ENCODE measurements around the gene MTHFSD. TPM values are rescaled to one million over a fixed set of nuclear protein-coding genes. Genes with fewer than 3 reads are reported as not detected.
A peak's percentile ranks its signal among the peaks of the same experiment; 100 is the strongest.

The MTHFSD gene
- total RNA-seq, 1 donor from 2014 or later, result 7.1 TPM

DNA sequence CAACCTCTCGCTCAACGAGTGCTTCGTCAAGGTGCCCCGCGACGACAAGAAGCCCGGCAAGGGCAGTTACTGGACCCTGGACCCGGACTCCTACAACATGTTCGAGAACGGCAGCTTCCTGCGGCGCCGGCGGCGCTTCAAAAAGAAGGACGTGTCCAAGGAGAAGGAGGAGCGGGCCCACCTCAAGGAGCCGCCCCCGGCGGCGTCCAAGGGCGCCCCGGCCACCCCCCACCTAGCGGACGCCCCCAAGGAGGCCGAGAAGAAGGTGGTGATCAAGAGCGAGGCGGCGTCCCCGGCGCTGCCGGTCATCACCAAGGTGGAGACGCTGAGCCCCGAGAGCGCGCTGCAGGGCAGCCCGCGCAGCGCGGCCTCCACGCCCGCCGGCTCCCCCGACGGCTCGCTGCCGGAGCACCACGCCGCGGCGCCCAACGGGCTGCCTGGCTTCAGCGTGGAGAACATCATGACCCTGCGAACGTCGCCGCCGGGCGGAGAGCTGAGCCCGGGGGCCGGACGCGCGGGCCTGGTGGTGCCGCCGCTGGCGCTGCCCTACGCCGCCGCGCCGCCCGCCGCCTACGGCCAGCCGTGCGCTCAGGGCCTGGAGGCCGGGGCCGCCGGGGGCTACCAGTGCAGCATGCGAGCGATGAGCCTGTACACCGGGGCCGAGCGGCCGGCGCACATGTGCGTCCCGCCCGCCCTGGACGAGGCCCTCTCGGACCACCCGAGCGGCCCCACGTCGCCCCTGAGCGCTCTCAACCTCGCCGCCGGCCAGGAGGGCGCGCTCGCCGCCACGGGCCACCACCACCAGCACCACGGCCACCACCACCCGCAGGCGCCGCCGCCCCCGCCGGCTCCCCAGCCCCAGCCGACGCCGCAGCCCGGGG, 12.9 kb upstream of the MTHFSD start:
- H3K4me3 ChIP-seq (ENCODE audit: low read depth, low read length), result peak overlapping the region; percentile 53
- TF ChIP-seq, protein P1, sequence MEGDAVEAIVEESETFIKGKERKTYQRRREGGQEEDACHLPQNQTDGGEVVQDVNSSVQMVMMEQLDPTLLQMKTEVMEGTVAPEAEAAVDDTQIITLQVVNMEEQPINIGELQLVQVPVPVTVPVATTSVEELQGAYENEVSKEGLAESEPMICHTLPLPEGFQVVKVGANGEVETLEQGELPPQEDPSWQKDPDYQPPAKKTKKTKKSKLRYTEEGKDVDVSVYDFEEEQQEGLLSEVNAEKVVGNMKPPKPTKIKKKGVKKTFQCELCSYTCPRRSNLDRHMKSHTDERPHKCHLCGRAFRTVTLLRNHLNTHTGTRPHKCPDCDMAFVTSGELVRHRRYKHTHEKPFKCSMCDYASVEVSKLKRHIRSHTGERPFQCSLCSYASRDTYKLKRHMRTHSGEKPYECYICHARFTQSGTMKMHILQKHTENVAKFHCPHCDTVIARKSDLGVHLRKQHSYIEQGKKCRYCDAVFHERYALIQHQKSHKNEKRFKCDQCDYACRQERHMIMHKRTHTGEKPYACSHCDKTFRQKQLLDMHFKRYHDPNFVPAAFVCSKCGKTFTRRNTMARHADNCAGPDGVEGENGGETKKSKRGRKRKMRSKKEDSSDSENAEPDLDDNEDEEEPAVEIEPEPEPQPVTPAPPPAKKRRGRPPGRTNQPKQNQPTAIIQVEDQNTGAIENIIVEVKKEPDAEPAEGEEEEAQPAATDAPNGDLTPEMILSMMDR (conservative IDR thresholded peaks at IDR 0.05; ENCODE audit: low read depth, low read length), result no peak
- no peak for DNase-seq (ENCODE audit: low read depth)

DNA sequence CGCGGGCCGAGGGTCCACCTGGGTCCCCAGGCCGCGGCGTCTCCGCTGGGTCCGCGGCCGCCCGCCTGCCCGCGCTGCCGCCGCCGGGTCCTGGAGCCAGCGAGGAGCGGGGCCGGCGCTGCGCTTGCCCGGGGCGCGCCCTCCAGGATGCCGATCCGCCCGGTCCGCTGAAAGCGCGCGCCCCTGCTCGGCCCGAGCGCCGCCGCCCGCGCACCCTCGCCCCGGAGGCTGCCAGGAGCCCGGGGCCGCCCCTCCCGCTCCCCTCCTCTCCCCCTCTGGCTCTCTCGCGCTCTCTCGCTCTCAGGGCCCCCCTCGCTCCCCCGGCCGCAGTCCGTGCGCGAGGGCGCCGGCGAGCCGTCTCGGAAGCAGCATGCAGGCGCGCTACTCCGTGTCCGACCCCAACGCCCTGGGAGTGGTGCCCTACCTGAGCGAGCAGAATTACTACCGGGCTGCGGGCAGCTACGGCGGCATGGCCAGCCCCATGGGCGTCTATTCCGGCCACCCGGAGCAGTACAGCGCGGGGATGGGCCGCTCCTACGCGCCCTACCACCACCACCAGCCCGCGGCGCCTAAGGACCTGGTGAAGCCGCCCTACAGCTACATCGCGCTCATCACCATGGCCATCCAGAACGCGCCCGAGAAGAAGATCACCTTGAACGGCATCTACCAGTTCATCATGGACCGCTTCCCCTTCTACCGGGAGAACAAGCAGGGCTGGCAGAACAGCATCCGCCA, 12.1 kb upstream of the MTHFSD start:
- TF ChIP-seq, protein P1 (conservative IDR thresholded peaks at IDR 0.05; ENCODE audit: low read depth, low read length), result no peak
- no peak for DNase-seq (ENCODE audit: low read depth)
- peak overlapping the region; percentile 53 for H3K4me3 ChIP-seq (ENCODE audit: low read depth, low read length)

DNA sequence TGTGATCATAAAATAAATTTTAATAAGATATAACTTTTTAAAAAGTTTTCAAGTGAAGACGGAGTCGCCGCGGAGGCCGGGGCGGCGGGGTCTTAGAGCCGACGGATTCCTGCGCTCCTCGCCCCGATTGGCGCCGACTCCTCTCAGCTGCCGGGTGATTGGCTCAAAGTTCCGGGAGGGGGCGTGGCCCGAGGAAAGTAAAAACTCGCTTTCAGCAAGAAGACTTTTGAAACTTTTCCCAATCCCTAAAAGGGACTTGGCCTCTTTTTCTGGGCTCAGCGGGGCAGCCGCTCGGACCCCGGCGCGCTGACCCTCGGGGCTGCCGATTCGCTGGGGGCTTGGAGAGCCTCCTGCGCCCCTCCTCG, 11.5 kb upstream of the MTHFSD start, which contains the start of gene FOXC2:
FOXC2 (plus strand) TSS at position 229 of the 365 bp plus-strand sequence. CDS start 507 bp downstream, outside the sequence.
- peak within 1 kb of the TSS; percentile 53 for H3K4me3 ChIP-seq (ENCODE audit: low read depth, low read length)
- TF ChIP-seq, protein P1 (conservative IDR thresholded peaks at IDR 0.05; ENCODE audit: low read depth, low read length), result no peak
- no peak for DNase-seq (ENCODE audit: low read depth)

DNA sequence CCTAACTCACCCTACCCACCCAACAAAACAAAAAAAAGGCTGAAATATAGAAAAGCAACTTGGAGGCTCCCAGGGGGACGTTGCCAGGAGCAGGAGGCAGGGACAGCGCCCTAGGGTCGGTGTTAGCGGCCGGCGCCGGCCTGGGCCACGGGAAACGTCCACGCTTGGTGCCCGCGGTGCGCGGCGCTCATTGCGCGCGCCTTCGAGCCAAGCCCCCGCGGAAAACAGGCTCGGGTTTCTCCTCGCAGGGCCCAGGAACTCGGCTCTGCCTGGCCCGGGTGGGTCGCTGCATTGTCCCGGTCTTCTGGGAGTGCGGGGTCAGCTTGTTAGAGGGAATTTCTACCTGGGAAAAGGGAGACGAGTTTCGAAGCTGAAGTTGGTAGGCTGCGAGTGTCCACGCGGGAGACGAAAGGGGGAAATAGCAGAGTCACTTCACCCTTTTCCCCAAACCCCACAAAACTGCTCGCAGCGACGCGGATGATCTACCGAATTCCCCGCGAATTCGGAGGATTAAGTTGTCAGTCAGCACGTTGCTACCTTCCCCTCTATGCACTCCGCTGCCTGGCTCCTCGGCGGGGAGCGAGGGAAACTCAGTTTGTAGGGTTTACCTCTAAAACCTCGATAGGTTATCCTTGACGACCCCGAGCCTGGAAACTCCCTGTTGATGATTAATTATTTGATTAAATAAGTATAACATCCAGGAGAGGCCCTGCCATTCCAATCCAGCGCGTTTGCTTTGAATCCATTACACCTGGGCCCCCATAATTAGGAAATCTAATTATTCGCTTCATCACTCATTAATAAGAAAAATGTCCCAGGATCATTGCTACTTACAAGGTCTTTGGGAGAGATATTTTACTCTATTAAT, 10.8 kb upstream of the MTHFSD start:
- TF ChIP-seq, protein P1 (conservative IDR thresholded peaks at IDR 0.05; ENCODE audit: low read depth, low read length), result no peak
- no peak for DNase-seq (ENCODE audit: low read depth)
- H3K4me3 ChIP-seq (ENCODE audit: low read depth, low read length), result peak overlapping the region; percentile 53

DNA sequence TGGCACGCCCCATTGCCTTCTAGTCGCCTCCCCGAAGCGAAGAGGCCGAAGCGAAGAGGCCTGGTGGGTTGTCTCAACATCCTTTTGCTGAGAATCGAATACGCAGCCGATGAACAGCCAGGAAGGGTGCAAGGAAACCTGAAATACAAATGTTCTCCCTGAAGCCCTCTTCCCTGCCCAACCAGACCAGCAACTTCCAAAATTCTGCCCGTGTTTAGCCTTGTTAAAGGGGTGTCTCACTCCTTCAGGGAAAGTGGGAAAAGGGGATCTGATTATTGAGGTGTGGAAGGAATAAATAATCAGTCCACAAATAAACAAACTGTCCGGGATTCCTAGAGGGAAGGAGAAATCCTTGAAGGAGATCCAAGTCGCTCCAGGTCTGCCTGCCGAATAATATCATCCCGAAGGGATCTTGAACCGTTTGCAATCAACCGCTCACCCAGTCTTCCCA, 10.2 kb upstream of the MTHFSD start:
- TF ChIP-seq, protein P1 (conservative IDR thresholded peaks at IDR 0.05; ENCODE audit: low read depth, low read length), result no peak
- H3K4me3 ChIP-seq (ENCODE audit: low read depth, low read length), result no peak overlapping the region

More for the DNA sequence above, 10.2 kb upstream of the MTHFSD start:
- no peak for DNase-seq (ENCODE audit: low read depth)

Data from epithelial cell of proximal tubule (primary cell).